GM21825 (cell line): ENCODE measurements around the gene NTM.

ENCODE experiments used
- ATAC-seq: cut with Tn5 transposase; IDR thresholded peaks from one replicate; pipeline ENCODE4 v1.9.1; 2021; ENCODE audit warnings: mild to moderate bottlenecking, moderate library complexity; ENCODE audit not compliant: unreplicated experiment

Gene NTM

DNA sequence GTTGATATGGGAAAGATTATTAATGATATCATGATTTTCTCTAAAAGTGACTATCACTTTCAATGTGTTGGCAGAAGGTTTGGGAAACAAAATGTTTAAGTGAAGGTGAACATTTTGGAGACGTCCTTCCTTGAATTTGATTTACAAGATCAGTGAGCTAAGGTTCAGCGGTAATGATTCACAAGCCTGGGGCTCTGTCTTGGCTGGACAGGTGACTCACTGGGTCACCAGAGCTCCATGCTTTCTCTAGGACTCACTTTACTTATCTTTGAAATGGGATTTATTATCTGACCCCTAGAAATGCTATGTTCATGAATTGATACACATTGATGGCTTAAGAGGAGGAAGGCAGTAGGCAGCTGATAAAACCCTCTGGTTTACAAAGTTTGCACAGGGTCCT, 437.5 kb downstream of the NTM start:
- no peak for ATAC-seq

DNA sequence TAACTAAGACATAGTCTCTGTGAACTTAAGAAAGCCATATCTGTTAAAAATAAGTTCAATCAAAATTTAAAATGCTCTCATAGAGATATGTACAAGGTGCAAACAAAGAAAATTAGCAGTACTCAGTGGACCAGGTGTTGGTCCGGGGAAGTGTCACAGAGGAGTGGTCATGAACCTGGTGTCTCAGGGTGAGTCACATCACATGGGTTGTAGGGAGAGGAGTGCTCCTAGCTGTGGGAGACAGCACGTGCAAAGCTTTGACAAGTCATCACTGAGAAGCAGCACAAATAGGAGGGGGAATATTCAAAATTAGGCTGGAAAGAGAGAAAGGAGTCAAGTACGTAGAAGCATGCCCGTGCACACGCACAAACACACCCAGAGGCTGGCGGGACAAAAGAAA, 438.1 kb downstream of the NTM start:
- ATAC-seq = no peak

DNA sequence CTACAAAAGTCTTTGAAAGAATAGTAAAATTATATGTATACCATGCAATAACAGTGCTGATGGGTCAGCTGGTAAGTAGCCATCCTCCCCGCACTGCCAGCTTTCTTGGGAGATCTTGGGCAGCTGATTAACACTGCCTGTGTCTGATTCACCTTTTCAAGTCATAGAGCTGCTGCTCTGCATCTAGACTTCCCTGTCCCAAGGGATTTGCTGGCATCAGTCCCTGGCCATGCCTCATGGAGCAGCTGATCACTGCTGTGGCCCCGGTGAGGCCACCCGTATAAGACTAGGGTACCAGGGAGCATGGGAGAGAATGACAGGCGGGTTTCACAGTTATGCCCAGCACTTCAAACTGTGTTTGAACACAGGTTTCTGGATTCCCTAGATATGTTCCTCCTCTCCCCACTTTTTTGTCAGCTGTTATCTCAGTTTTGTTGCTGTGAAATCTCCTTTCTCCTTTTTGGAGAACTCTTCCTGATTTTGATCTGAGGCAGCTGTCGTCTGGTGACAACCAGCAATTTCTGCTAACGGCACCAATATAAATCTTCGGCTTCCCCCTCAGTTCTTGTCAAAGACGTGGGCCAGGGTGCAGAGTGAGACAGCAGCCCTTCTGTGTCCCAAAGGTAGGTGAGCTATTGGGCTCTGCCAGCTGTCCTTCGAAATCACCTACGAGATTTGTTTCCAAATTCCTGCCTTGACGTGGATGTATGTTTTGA, 438.9 kb downstream of the NTM start:
- no peak for ATAC-seq

DNA sequence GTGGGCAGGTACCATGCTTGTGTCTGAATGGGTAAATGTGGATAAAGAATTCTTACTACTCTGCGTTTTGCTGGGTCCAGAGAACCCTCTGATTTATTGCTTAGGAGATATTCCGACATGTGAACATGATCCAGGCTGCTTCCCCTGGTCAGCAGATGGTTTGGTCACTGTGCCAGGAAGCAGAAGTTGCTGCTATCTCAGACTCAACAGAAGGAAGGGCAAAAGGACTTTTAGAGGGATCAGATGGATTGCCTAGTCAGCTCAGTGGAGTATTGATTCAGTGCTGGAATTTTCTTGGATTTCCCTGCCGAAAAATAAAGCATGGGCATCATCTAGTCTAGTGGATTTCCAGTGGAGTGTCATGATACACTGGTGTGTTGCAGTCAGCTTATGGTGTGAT, 440.1 kb downstream of the NTM start:
- no peak for ATAC-seq

DNA sequence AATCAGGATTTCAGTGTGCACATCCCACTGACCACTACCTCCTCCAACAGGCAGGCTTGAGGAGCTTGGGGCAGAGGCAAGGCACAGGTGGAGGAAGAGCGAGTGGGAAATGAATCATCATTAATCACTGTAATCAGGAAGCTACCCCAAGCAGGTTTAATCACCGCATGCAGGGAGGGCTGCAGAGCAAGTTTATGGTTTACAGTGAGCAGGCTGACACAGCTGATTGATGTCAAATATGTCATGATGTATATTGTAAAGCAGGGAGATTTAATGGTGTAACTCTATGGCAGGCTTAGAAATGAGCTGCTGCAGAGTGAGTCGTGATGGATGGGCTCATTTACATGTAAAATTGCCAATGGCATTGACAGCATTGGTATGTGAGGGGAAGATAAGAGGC, 441.0 kb downstream of the NTM start:
- ATAC-seq = no peak

DNA sequence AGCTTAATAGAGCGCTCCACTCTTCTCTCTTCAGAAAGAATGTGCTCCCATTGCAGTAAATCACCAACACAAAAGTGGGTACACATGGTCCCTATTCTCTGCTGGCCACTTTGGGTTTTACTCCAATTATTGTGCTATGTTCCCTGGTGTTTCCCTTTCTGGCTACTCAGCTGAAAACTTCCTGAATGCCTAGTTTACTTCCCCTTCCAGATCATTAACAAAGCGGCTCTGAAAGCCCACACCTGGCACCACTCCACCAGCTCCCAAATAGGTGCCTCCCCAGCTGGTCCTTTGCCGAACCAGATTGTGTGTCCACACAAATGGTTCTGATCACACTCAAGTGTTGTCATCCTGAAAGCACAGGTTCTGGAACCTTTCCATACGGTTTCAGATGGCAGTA, 443.7 kb downstream of the NTM start:
- ATAC-seq = no peak

DNA sequence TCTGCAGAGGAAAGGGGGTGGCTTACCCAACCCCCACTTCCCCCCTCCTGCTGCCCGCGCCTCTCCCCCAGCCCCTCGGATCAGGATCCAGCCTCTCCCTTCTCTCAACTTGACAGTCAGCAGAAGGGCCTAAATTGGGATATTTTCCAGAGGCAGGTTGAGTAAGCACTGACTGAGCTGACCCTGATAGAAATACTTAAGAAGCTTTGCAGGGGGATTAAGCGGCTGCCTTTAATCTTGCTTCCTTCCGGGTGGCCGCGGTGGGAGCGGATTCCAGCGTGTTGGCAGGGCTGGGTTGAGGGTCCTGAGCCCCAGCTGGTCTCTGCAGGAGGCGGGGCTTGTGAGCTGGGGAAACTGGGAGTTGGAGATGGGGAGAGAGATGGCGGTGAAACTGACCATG, 445.2 kb downstream of the NTM start:
- no peak for ATAC-seq

DNA sequence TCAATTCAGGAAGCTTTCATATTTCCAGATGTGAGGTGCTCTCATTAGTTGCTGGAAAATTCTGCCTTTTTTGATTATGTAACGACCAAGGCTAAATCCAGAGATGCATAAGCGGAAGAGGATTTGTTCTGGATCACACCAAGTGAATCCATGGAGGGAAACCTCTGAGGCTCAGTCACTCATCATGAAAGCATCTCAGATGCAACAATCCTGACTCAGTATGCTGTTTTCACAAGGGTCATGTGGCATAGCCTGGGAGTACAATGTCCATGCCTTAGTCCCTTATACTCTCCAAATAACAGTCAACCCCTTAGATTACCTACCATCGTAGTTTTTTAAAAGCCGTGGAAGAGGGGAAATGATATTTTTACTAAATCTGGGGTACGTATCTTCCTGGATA, 445.6 kb downstream of the NTM start:
- ATAC-seq = no peak

DNA sequence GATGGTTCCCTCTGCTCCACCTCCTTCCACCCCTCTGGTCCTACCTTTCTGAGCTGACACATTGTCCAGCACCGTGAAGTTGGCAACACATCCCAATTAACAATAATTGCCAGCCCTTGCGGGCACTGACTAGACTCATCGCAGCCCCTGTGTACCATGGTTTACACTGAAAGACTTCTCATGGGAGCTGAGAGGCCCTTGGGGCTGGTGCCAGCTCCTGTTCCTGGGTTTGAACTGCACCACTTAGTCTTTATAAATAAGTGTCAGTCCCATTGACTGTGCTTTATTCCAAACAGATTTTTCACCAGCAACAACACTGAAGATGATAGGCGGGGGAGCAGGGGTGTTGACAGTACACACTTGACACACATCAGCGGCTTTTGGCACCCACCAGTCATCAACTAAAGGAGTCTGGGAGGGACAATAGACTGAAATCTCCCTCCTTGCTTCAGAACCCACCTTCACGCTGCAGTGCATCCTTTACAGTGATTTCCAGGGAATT, 447.3 kb downstream of the NTM start:
- ATAC-seq = no peak

DNA sequence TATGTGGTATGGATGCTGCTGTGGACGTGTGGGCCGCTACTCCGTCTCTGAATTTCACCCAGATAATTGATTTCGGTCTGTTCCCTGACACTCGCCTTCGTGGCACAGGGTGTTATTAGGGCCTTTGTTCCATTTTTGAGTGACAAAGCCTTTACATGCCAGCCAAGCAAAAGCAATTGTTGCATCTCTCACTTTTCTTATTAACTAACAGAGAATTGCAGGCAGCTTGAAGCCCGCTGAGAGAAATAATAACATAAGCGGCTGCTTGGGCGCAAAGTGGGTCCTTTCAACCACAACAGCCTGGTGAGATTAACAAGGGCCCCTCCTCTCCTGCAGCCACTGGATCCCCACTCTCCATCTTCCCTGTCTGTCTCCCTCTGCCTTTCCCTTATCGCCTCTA, 449.4 kb downstream of the NTM start:
- ATAC-seq = no peak

DNA sequence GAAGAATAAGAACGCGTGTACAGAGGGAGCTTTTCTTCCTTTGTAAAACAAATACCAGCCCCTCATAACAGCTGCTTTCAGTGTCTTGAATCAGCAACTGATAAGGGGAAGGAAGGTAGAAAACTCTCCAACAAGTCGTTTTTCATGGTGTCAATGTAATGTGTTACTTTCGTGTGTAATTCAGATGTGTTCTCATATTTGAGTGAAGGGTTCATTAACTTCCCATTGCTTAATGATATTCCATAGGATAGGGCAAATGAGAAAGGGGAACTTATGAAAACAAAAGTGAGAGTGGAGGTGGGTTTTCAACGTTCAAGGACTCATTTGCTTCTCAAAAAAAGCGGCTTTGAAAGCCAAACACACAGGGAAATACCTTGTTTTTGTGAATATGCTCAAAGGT, 452.1 kb downstream of the NTM start:
- no peak for ATAC-seq

DNA sequence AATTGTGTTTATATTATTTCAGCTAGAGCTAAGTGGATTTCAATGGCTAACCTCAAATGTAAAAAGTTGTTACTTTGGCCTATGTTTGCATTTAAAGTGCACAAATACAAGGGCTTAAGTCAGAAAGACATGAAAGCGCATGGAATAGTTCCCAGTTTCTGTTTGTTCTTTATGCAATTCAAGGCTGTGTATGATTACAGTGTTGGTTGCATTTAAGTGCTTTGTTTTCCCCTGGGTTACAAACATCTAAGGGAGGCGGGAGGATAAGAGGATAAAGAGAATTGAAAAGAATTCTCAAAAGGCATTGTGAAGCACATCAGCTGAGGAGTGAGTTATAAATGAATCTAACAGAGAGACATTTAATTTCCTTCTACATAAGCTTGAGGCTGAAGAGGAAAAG, 453.4 kb downstream of the NTM start:
- no peak for ATAC-seq

DNA sequence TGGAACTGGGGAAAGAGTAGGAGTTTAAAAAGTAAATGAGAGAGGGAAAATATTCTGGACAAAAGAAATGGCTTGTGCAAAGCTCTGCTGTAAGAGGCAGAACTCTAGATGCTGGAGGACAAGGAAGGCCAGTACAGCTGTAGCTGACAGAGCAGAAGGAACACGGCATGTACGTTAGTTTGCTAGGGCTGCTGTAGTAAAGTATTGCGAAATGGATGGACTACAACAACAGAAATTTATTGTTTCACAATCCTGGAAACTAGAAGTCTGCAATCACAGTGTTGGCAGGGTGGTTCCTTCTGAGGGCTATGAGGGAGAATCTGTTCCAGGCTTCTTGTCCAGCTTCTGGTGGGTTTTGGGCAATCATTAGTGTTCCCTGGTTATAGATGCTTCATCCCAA, 454.4 kb downstream of the NTM start:
- ATAC-seq = no peak

DNA sequence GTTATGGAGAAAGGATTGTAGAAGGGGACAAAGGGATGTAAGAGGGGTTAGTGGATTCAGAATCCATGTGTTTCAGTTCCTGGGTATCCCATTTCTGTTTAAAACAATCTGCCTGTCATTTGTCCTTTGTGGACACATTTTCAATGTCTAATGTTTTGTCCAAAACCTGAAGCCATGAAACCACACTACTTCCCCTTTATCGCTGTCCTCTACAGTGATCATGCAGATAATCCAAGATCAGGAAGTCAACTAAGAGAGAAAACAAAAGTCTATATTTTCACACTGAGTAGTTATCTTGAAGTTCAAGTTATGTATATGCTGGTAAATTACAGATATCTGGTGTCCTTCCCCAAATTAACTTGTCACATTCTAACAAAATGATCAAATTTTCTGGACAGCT, 457.0 kb downstream of the NTM start:
- no peak for ATAC-seq

DNA sequence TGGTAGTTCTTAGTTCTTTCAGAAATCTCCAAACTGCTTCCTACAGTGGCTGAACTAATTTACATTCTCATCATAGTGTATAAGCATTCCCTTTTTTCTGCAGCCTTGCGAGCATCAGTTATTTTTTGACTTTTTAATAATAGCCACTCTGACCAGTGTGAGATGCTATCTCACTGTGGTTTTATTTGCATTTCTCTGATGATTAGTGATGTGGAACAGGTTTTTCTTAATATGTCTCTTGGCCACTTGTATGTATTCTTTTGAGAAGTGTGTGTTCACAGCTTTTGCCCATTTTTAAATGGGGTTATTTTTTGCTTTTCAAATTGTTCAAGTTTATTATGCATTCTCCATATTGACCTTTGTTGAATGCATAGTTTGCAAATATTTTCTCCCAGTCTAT, 459.3 kb downstream of the NTM start:
- ATAC-seq = no peak

DNA sequence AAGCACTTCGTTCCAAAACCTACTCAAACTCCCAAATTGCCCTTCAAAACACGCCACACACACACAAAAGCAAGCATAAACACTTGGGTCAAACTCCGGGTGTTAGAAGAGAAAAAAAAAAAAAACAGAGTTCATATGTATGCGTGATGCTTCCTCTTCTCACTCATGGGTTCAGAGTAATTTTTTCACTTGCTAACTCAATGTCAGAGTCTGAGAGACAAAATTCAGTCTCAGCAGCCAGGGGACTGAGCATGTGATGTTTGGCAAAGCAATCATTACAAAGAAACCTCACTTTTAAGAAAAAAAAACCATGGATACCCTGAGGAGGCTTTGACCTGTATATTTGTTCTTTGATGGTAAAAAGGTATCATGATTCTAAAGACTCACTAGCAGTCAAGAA, 461.7 kb downstream of the NTM start:
- ATAC-seq = no peak

DNA sequence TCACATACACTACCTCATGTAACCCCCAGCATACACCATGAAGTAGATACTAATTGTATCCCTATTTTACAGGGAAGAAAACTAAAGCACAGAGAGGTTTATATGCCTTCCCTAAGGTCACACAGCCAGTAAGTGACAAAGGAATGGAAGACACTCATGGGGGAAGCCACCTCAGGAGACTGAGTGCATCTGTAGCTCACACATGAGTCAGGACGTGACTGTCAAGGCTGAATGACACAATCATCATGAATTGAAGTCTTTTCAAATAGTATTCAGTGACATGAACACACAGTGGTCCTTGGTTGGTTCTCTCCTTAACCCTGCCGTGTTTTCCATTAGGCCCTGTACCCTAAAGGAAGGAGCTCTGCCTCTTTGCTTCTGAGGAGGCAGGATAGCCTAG, 463.0 kb downstream of the NTM start:
- no peak for ATAC-seq

DNA sequence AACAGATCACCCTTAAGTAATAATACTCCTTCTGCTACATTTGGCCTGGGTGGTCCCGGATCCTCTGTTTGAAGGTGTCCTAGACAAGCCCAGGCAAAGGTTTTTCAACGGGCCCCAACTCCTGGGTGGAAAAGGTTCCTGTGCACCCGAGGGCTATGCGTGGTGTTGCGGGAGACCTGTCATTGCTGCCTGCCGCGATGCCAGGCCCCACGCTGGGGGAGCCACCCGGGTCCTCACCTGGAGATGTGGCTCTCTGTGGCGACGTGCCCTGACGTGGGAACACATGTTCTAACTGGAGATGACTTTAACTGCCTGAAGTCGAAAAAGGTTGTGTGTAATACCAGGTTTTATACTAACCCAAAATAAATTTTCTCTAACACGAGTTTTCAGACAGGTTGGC, 467.1 kb downstream of the NTM start:
- ATAC-seq = no peak

DNA sequence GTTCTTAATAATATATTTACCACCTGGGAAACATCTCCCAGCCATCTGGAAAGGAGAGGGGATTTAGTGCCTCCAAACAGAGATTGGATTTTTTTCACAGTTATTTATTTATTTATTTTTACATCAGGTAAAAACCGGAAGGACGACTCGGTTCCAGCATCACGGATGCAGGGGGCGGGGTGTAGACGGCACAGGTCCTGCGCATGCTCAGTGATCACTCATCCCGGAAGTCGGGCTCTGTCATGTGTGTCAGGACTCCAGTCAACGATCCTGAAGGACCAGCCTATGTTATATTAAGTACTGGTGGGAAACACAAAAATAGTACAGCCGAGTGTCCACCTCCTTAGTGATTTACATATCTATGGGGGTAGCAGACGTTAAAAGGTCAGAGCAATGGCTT, 467.6 kb downstream of the NTM start:
- no peak for ATAC-seq

DNA sequence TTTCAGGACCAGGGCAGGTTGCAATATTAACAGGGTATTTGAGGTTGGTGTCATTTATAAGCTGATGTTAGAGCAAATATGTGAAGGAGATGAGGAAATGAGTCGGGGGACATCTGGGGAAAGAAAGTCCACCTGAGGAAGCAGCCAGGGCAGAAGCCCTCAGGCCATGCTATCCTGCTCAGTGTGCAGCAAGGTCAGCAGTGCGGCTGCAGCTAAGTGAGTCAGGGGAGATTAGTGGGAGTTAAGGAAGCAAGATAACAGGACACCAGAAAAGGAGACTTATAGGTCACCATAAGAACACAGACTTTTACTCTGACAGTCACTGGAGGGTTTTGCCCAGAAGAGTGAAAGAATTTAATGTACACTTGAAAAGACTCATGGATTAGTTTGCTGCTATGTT, 468.9 kb downstream of the NTM start:
- no peak for ATAC-seq

DNA sequence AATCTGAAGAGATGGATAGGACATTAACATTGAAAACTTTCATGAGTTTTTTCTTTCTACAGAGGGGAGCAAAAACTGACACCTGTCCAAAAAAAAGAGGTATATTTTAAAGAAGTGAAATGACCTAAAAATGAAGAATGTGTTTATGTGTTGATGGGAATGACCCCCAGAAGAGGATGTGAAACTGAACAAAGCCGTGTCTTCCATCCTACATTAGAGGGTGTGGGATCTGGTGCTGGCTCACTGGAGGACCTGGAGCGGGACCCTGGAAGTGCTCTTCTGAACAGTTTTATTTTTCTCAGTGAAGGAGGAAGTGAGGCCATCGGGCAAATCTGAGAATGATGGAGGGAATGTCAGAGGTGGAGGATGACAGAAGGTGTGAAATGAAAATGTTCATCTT, 470.1 kb downstream of the NTM start:
- ATAC-seq = no peak

DNA sequence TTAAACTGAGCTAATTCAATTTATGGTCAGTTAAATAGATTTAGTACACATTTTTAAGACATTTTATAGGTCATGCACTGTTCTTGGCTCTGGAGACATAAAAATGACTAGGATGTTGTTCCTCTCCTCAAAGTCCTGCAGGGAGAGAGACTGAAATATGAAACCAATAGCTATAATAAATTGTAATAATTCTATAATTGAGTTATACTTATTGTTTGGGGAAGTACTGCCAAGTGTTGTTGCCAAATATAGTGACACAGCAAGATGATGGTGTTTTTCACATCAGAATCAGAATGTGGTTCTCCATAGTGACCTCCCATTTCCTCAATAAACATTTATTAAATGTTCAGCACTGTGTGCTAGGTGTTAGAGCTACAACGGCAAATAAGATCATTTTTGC, 470.6 kb downstream of the NTM start:
- ATAC-seq = no peak

DNA sequence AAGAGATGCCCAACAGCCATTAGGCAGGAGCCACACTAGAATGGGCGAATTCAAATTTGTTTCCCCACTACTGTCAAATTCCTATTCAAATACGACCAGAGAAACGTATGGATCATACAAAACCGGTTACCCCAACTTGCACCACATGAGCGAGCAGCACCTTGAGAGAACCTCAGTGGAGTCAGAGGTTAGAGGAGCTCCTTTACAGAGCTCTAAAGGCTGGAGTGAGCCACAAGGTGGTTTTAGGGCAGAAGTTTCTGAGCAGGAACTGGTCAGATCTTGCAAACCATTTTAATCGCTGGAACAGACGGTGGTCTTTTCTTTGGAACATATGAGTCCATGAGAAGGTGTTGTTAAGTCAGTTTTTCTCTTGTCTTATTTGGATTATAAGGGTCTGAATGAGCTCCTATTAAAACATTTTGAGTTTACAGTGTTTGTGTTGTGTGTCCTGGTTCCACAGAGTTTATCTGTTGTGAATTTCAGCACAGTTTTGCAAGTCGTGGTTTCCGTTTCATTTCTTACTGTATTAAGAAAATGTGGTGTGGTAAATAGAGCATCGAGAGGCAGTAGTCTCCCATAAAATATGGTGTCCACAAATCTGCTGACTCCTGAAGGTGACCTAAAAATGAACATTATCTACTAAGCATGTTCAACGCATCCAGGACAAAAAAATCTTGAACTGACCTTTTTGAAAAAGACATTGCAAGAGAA, 471.7 kb downstream of the NTM start:
- ATAC-seq = no peak
